HG02571 (cell line): ENCODE results near the gene APOC3.
"Not testable (repeated sequence)": the region's sequence is repeated elsewhere in the genome, so short reads cannot be mapped to it uniquely, and the experiment has no call there.

Experiments
- ATAC-seq: cut with Tn5 transposase; IDR thresholded peaks from one replicate; pipeline ENCODE4 v1.9.1; 2021; ENCODE audit warnings: mild to moderate bottlenecking, moderate library complexity; ENCODE audit not compliant: unreplicated experiment

APOC3 gene

GRCh38 chr11:116801662-116802061 is 28.0 kb upstream of the APOC3 start:
- not testable (repeated sequence) for ATAC-seq

- no peak for ATAC-seq
Observed at GRCh38 chr11:116804001-116804400, 25.7 kb upstream of the APOC3 start.

DNA sequence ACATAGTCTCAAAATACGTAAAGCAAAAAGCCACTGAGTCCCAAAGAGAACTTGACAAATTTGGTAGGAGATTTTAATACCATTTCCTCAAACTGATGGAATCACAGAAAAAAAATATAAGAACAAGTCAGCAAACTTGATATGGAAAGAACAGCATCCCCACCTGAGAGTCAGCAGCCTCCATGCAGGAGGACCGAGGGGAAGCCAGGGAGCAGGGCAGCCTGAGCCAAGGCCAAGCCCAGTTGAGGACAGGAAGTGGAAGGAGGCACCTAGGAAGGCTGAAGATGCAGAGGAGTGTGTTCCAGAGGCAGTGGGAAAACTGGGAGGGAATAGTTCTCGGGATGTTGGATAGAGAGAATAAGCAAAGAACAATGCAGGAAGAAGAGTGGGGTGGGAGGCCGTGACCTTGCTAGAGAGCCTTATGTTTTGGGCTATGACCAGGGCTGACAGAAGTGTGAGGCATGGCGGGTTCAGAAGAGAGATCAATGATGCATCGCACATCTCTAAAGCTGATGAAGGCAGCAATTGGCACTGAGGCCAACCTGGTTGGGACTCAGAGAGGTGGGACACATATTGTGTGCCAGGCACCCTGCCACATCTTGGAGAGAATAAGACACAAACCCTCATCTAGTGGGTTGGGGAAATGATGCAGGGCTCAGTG is 22.0 kb upstream of the APOC3 start:
- no peak for ATAC-seq

DNA sequence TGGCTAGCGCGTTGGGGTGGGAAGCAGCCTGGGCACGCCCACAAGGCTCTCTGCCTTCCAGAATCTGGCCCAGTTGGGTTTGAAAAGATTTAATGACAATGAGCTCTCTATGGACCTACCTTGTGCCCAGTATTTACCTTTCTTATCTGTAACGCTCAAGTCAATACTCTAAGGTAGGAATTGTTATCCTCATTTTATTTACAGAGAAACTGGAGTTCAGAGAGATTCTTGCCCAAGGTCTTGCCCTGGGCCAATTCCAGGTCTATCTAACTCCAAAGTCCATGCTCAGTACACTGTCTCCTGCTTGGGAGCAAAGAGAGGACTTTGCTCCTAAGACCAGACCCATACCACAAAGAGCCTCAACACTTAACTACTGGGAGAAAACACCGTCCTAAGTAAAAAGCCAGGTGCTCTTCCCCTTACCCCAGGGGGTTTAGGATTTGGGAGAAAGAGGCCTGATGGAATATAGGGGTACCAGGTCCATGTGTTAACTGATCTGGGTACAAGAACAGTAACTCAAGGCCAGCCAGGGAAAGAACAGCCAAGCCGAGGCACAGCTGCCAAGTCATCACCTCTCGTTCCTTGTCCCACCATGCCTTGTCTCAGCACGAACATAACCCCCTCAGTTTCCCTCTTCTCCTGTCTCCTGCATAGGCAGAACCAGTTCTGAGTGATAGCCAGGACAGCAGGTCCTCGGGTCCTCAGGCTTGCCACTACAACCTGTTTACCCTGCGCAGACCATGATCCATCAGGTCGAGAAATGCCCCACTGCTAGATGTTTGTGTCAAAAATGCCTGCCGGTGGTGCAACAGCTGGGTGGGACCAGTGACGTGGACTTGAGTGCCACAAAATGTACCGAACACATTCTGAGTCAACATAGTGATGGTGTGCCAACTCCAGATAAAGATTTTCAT is 21.2 kb upstream of the APOC3 start:
- ATAC-seq, result no peak

DNA sequence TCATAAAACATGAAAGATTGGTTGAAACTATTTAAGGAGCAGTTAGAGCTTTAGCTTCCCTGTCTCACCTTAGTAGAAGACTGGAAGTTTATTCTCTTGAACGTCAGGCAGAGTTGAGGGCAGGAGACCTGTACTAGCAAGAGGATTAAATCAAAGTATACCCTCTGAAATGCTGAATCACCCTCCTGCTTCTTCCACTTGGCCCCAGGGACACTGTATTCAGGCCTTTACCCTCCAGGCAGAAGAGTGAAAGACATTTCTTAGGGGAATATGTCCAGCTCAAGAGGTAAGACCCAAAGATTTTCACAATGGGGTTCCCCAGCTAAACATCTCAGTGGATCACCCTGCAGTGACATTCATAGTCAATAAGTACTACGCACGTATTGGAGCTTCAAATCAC is 18.5 kb upstream of the APOC3 start:
- no peak for ATAC-seq

GRCh38 chr11:116812109-116812508 is 17.6 kb upstream of the APOC3 start:
- no peak for ATAC-seq

- ATAC-seq, result no peak
Observed at GRCh38 chr11:116813170-116813569, 16.5 kb upstream of the APOC3 start.

DNA sequence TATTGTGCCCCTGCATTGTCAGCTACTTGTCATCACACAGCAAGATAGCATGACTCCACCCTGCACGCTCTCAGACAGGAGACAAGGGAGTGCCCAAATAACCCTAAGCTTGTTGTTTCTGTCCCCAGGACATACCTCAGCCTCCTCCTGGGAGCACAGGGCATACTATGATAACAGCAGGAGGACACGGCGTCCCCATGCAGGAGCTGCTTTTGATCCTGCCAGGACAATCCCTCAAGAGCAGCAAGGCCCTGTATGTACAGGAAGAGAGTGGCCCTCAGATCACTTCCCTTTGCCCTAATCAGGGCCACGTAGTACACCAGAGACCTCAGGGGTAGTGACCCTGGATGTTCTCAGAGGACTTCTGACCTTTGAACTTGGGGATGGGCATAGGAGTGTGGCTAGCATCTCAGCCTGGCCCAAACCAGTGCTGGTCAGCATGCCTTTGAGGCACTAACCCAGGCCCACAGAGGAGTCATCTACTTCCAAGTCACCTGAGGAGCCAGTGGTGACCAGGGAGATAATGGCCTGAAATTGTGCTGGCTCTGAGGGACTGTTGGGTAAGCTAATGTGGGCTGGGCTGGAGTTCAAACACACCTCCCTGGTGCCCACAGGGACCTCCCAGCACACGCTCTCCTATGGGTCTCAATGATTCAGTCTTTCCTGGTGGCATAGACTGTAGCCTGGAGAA is 15.8 kb upstream of the APOC3 start:
- no peak for ATAC-seq

- no peak for ATAC-seq
Observed at GRCh38 chr11:116814502-116814901, 15.2 kb upstream of the APOC3 start.

DNA sequence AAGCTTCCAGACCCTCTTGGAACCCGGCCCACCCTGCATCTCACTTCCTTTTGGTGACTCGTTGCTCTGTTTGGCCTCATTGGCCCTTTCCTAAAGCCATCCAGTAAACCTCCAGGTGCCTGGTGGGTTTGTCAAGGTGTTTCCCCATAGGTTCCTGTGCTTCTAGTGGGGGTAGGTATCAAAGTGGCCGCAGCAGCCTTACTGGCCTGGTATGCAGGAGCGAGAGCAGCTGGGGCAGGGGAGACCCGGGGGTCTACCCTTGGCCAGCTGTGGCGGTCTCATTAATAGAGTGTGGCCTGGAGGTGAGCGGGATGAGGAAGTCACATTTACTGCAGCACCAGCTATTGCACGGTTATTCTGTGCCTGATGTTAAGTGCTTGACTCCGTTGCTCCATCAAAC is 10.7 kb upstream of the APOC3 start:
- ATAC-seq, result no peak

DNA sequence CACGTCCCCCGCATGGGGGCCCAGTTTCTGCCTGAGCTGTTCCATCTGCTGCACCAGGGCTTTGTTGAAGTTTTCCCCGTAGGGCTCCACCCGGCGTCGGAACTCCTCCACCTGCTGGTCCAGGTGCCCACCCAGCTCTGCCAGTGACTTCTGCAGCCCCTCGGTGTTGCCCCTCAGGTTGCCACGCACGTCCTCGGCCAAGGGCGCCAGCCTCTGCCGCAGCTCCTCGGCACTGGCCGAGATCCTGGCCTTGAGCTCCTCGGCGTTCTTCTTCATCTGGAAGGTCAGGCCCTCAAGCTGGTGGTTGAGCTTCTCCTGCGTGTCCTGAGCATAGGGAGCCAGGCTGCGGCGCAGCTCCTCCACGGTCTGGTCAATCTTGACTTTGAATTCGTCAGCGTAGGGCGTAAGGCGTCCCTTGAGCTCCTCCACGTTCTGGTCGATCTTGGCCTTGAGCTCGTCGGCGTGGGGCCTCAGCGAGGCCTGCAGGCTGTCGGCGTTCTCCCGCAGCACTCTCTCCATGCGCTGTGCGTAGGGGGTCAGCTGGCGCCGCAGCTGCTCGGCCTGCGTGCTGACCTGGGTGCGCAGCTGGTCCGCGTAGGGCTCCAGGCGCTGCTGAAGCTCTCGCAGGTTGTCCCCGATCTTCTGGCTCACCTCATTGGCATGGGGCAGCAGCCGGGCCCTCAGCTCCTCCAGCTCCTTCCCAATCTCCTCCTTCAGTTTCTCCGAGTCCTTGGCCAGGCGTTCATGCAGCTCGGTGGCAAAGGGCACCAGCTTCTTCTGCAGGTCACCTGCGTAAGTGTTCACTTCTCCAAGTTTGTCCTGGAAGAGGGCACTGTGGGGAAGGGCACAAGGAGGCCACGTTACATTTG is 8.4 kb upstream of the APOC3 start:
- ATAC-seq, result no peak

DNA sequence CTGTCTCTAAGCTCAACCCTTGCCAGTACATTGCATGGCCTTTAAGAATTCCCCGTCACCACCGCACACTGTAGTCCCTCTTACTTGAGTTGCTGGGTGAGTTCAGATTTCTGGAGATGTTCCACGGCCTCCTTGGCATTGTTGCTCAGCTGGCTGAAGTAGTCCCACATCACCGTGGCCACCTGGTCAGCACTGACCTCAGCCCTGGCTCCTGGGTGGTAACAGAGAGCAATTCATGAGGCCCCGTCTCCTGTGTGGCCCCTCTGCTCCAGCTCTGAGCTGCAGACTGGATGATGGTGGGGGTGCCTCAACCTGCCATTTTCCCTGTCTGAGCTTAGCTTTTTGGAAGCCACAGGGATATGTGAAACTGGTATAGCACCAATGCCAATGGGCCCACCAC is 7.1 kb upstream of the APOC3 start:
- ATAC-seq, result no peak

DNA sequence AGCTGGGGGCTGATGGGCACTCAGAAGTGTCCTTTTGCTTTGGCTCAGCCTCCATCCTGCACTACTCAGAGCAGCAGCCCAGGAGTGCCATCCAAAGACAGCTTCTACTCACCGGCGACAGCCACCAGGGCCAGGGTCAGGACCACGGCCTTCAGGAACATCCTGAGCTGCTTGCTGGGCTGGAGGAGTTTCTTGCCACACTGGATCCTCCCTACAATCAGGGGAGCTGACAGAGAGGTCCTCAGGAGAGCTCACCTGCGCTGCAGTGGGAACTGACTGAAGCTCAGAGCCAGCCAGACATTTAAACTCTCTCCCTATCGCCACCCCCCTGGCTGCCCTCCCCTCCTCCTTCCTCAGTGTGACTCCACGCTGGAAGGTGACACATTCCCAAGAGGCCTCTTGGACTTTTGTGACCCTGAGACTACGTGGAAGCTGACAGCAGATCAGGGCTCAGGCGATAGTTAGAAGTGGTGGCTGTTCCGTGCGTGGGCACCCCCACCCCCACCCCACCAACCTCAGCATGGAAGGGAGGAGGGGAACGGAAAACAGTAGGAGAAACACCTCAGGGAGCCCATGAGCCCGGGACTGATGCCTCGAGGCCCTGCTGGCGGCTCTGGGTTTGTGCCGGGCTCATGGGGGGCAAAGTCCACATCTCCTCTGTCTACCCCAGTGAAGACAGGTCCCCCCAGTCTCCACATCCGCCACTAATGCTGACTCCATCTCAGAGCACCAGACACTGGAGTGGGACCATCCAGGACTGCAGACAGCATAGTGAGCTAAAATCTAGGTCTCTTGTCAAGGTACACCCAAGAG is 6.5 kb upstream of the APOC3 start, which contains the start of gene APOA4:
Gene APOA4, minus strand, starts transcription at position 274 of the 813 bp plus-strand sequence. Its CDS starts 113 bp downstream, at position 161.
- ATAC-seq, result no peak

- ATAC-seq, result no peak
Observed at GRCh38 chr11:116825434-116825833, 4.3 kb upstream of the APOC3 start.

DNA sequence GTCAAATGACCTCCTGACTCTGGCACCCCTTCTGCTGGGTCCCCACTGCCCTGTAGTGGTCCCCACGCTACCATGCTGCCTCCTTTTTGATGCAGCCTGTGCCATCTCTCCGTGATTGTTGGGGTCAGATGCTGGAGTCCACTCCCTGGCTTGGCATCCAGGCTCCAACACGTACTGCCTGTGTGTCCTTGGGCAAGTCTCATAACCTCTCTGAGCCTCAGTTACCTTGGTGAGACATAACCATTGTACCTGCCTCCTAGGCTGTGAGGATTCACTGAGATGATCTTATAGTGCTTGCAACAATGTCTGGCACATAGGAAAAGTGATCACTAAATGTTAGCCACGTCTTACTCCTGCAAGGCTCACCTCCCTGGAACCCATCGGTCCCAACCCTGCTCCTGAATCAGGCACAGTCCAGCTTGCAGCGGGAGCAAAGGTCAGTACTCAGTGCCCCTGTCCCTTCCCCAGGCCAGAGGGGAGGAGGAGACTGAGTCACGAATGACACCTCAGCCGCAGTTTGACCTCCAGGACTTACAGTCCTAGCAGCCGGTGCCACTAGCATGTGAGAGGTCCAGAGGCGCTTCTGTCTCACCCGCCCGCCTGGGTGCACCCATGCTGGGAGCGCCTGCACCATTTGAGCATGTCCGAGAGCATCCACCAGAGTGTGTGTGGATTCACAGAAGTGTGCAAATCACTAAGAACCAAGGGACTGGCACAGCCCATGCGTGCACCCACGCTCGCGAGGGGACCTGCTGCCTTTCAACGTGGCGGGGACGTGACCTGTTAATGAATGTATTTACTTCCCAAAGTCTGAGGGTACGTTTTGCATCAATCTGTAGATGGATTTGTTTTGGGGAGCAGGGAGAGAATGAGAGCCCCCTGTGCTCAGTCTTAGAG is 3.6 kb upstream of the APOC3 start:
- no peak for ATAC-seq

DNA sequence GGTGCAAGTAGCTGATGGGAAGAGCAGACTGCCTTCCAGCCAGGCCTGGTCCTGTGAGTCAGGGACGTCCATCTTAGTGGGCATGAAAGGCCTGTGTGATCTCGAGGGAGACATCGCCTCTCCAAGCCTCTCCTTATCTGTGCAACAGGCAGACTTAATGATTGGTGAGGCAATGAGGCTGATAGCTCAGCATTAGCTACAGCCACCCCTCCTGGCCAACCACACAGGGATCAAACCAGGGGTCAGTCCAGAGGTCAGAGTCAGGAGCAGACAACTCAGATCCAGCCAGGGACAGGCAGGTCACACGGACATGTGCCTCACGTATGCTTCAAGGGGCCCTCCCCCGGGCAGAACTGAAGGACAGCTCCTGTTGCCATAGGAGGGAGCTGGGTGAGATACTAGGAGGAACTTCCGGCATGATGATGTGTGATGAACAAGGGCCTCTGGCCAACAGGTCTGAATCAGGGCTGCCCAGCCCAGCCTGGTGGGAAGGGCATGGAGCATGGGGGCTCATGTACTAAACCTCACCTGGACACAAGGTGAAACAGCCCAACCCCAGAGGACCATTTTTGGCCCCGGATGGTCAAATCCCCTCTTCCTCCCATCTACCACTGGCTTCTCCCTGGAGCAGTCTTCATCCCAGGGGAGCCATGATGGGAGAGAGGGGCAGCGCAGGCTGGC is 2.8 kb upstream of the APOC3 start:
- ATAC-seq, result no peak

DNA sequence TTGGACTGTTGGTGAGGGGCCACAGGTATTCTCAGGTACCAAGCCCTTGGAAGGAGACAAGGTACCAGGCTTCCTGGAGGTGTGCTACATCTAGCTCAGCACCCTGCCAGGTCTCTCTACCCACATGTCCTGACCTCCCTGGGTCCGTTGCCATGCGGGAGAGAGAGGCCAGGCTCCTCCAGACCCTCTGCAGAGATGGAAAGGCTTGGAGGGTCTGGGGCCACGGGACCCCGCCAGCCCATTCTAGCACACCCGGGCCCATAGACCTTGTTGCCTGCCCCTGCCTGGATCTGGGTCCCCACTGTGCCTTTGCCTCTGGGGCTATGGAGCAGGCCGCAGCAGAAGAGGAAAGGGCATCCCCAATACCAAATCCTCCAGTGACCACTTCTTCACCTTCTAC is 2.2 kb upstream of the APOC3 start:
- ATAC-seq, result no peak
